Parathyroid adenoma (tissue), 2 donors: ENCODE results near the gene OGDH.

ENCODE experiments used
- H2AFZ ChIP-seq: fragments of 300-600 bp; sonication (generic); one replicate; pipeline ENCODE4 v1.7.0; 2017; ENCODE audit warnings: antibody characterized with exemption, mild to moderate bottlenecking
- H3K27ac ChIP-seq: fragments of 300-600 bp; sonication (generic); one replicate; pipeline ENCODE4 v1.7.0; 2017
- H3K27me3 ChIP-seq: fragments of 300-600 bp; sonication (generic); one replicate; pipeline ENCODE4 v1.7.0; 2017; ENCODE audit warnings: low read length; ENCODE audit not compliant: control insufficient read depth, insufficient read depth
- H3K36me3 ChIP-seq: fragments of 300-600 bp; sonication (generic); one replicate; pipeline ENCODE4 v1.7.0; 2017; ENCODE audit warnings: low read length; ENCODE audit not compliant: control insufficient read depth, insufficient read depth
- H3K4me1 ChIP-seq: fragments of 300-600 bp; sonication (generic); one replicate; pipeline ENCODE4 v1.7.0; 2017; ENCODE audit warnings: control low read depth
- H3K4me2 ChIP-seq: fragments of 300-600 bp; sonication (generic); one replicate; pipeline ENCODE4 v1.7.0; 2017; ENCODE audit warnings: low read length
- H3K4me3 ChIP-seq: fragments of 300-600 bp; sonication (generic); one replicate; pipeline ENCODE4 v1.7.0; 2017; ENCODE audit warnings: low read depth, low read length
- H3K79me2 ChIP-seq: fragments of 300-600 bp; sonication (generic); one replicate; pipeline ENCODE4 v1.7.0; 2017; ENCODE audit warnings: control low read depth
- H3K9ac ChIP-seq: fragments of 300-600 bp; sonication (generic); one replicate; pipeline ENCODE4 v1.7.0; 2017; ENCODE audit warnings: mild to moderate bottlenecking
- H3K9me3 ChIP-seq: fragments of 300-600 bp; sonication (generic); one replicate; pipeline ENCODE4 v1.7.0; 2017; ENCODE audit warnings: low read length; ENCODE audit not compliant: control insufficient read depth
- CTCF ChIP-seq: fragments of 300-600 bp; sonication (generic); IDR thresholded peaks from one replicate; pipeline ENCODE4 v1.7.0; 2017; ENCODE audit warnings: antibody characterized with exemption, mild to moderate bottlenecking
- donor health status: primary hyperparathyroidism.

OGDH gene

GRCh38 chr7:44689427-44689826 lies 83.0 kb downstream of the OGDH start:
- H2AFZ ChIP-seq = no peak overlapping the region
- H3K27me3 ChIP-seq = no peaks in the 10 kb centered on the region
- no peak overlapping the region for H3K4me3 ChIP-seq
- H3K4me1 ChIP-seq = no peaks in the 10 kb centered on the region
- H3K9ac ChIP-seq = no peak overlapping the region
- no peak overlapping the region for H3K27ac ChIP-seq
- no peaks in the 10 kb centered on the region for H3K36me3 ChIP-seq
- no peaks in the 10 kb centered on the region for H3K9me3 ChIP-seq
- H3K79me2 ChIP-seq = peaks cover 20% of the 10 kb centered on the region
- no peak for TF ChIP-seq CTCF
- no peak overlapping the region for H3K4me2 ChIP-seq

- H3K79me2 ChIP-seq = peaks cover 32% of the 10 kb centered on the region
- no peaks in the 10 kb centered on the region for H3K36me3 ChIP-seq
- H3K9me3 ChIP-seq = no peaks in the 10 kb centered on the region
- H2AFZ ChIP-seq = no peak overlapping the region
- H3K9ac ChIP-seq = no peak overlapping the region
- H3K27me3 ChIP-seq = no peaks in the 10 kb centered on the region
- no peak for TF ChIP-seq CTCF
- peaks cover 3% of the 10 kb centered on the region for H3K4me1 ChIP-seq
- H3K4me2 ChIP-seq = no peak overlapping the region
- no peak overlapping the region for H3K4me3 ChIP-seq
- no peak overlapping the region for H3K27ac ChIP-seq
Measured at GRCh38 chr7:44693641-44694313, 87.3 kb downstream of the OGDH start.

GRCh38 chr7:44694326-44694725 lies 87.9 kb downstream of the OGDH start:
- H3K36me3 ChIP-seq = no peaks in the 10 kb centered on the region
- H3K9me3 ChIP-seq = no peaks in the 10 kb centered on the region
- no peaks in the 10 kb centered on the region for H3K27me3 ChIP-seq
- peaks cover 3% of the 10 kb centered on the region for H3K4me1 ChIP-seq
- TF ChIP-seq CTCF = no peak
- peaks cover 30% of the 10 kb centered on the region for H3K79me2 ChIP-seq
- H2AFZ ChIP-seq = no peak overlapping the region
- no peak overlapping the region for H3K9ac ChIP-seq
- no peak overlapping the region for H3K27ac ChIP-seq
- H3K4me2 ChIP-seq = no peak overlapping the region
- H3K4me3 ChIP-seq = no peak overlapping the region

GRCh38 chr7:44694766-44695165 lies 88.3 kb downstream of the OGDH start:
- no peak for TF ChIP-seq CTCF
- Histone ChIP-seq H3K27ac (no peak overlapping the region), H3K36me3 (no peaks in the 10 kb centered on the region)

GRCh38 chr7:44695756-44696155 lies 89.3 kb downstream of the OGDH start:
- no peak overlapping the region for H3K4me3 ChIP-seq
- no peaks in the 10 kb centered on the region for H3K27me3 ChIP-seq
- H3K27ac ChIP-seq = no peak overlapping the region
- H2AFZ ChIP-seq = no peak overlapping the region
- H3K79me2 ChIP-seq = peaks cover 26% of the 10 kb centered on the region
- H3K9me3 ChIP-seq = no peaks in the 10 kb centered on the region
- no peak overlapping the region for H3K4me2 ChIP-seq
- no peak for TF ChIP-seq CTCF
- peaks cover 3% of the 10 kb centered on the region for H3K4me1 ChIP-seq
- H3K36me3 ChIP-seq = no peaks in the 10 kb centered on the region
- H3K9ac ChIP-seq = no peak overlapping the region

More at GRCh38 chr7:44694766-44695165, 88.3 kb downstream of the OGDH start:
- no peak overlapping the region for H2AFZ ChIP-seq
- H3K27me3 ChIP-seq = no peaks in the 10 kb centered on the region
- no peaks in the 10 kb centered on the region for H3K9me3 ChIP-seq
- peaks cover 3% of the 10 kb centered on the region for H3K4me1 ChIP-seq
- H3K9ac ChIP-seq = no peak overlapping the region
- H3K79me2 ChIP-seq = peaks cover 30% of the 10 kb centered on the region
- no peak overlapping the region for H3K4me3 ChIP-seq
- H3K4me2 ChIP-seq = no peak overlapping the region
